Measurements from ENCODE around the gene MED6. TPM values are rescaled to one million over a fixed set of nuclear protein-coding genes. Genes with fewer than 3 reads are reported as not detected.

MED6 gene
- total and polyA plus RNA-seq, 2 of the 13 experiments (the other 11 are each of a cell fraction or from before 2014, with no cell fraction given), result 44.8 to 47.8 TPM

DNA sequence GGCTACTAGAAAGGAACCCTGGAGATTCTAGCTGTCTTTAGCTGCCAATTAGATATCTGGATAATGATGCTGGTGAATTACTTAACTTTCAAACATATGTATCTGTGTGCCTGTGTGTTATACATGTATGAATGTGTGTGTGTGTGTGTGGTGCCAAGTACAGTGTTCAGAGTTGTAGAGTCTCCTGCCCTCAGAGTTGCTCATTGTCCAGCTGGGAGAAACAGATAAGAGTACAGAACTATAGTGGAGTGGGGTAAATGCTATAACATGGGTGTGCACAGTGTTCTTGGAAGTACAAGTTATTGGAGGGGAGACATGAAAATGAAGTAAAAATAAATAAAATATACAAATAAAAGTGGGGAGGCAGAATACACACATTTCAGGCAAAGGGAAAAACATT, 42.1 kb downstream of the MED6 start:
- H3K9me3 ChIP-seq (ENCODE audit: low read length), result peaks cover 16% of the 10 kb centered on the region
- H3K27ac ChIP-seq (ENCODE audit: extremely low read length, insufficient read depth, low read length), result no peak overlapping the region
- no peak overlapping the region for H3K9ac ChIP-seq (ENCODE audit: insufficient read depth, low read depth, low read length)
- no peak for FAIRE-seq
- no peak for DNase-seq (ENCODE audit: low spot score)
- ChIA-PET CTCF (ENCODE audit: low intra/inter-chr PET ratio, low total read pairs) (no interaction called here), POLR2A (no interaction called here)
- H3K4me3 ChIP-seq (replicated peaks in 1 of 3; ENCODE audit: insufficient read depth in 1 of 3, low read depth in 2 of 3, low read length in 3 of 3), result no peak overlapping the region
- H4K20me1 ChIP-seq (ENCODE audit: insufficient read depth, low read length), result no peaks in the 10 kb centered on the region
- no peak for TF ChIP-seq NFKB2 (CRISPR knock-in tag; IDR thresholded peaks at IDR 0.05; ENCODE audit: borderline replicate concordance)
- TF ChIP-seq, protein P1, sequence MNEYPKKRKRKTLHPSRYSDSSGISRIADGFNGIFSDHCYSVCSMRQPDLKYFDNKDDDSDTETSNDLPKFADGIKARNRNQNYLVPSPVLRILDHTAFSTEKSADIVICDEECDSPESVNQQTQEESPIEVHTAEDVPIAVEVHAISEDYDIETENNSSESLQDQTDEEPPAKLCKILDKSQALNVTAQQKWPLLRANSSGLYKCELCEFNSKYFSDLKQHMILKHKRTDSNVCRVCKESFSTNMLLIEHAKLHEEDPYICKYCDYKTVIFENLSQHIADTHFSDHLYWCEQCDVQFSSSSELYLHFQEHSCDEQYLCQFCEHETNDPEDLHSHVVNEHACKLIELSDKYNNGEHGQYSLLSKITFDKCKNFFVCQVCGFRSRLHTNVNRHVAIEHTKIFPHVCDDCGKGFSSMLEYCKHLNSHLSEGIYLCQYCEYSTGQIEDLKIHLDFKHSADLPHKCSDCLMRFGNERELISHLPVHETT (CRISPR knock-in tag; conservative IDR thresholded peaks at IDR 0.05), result no peak
- TF ChIP-seq SP2 (CRISPR knock-in tag; IDR thresholded peaks at IDR 0.05), result no peak
- TF ChIP-seq, protein P2, sequence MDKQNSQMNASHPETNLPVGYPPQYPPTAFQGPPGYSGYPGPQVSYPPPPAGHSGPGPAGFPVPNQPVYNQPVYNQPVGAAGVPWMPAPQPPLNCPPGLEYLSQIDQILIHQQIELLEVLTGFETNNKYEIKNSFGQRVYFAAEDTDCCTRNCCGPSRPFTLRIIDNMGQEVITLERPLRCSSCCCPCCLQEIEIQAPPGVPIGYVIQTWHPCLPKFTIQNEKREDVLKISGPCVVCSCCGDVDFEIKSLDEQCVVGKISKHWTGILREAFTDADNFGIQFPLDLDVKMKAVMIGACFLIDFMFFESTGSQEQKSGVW (CRISPR knock-in tag; IDR thresholded peaks at IDR 0.05; ENCODE audit: borderline replicate concordance), result no peak
- TF ChIP-seq, protein P3, sequence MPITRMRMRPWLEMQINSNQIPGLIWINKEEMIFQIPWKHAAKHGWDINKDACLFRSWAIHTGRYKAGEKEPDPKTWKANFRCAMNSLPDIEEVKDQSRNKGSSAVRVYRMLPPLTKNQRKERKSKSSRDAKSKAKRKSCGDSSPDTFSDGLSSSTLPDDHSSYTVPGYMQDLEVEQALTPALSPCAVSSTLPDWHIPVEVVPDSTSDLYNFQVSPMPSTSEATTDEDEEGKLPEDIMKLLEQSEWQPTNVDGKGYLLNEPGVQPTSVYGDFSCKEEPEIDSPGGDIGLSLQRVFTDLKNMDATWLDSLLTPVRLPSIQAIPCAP (CRISPR knock-in tag; IDR thresholded peaks at IDR 0.05; ENCODE audit: low read depth), result no peak
- no peak for TF ChIP-seq ZNF644 (CRISPR knock-in tag; IDR thresholded peaks at IDR 0.05; ENCODE audit: low read depth)
- TF ChIP-seq, protein P4, sequence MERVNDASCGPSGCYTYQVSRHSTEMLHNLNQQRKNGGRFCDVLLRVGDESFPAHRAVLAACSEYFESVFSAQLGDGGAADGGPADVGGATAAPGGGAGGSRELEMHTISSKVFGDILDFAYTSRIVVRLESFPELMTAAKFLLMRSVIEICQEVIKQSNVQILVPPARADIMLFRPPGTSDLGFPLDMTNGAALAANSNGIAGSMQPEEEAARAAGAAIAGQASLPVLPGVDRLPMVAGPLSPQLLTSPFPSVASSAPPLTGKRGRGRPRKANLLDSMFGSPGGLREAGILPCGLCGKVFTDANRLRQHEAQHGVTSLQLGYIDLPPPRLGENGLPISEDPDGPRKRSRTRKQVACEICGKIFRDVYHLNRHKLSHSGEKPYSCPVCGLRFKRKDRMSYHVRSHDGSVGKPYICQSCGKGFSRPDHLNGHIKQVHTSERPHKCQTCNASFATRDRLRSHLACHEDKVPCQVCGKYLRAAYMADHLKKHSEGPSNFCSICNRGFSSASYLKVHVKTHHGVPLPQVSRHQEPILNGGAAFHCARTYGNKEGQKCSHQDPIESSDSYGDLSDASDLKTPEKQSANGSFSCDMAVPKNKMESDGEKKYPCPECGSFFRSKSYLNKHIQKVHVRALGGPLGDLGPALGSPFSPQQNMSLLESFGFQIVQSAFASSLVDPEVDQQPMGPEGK (CRISPR knock-in tag; IDR thresholded peaks at IDR 0.05), result no peak
- TF ChIP-seq, protein P5, sequence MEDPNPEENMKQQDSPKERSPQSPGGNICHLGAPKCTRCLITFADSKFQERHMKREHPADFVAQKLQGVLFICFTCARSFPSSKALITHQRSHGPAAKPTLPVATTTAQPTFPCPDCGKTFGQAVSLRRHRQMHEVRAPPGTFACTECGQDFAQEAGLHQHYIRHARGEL (CRISPR knock-in tag; IDR thresholded peaks at IDR 0.05), result no peak
- no peak for TF ChIP-seq POLR2AphosphoS5 (IDR thresholded peaks at IDR 0.05; ENCODE audit: low read depth, low read length)
- TF ChIP-seq PRMT3 (CRISPR knock-in tag; IDR thresholded peaks at IDR 0.05; ENCODE audit: borderline replicate concordance, low read depth), result no peak
- no peak for TF ChIP-seq CENPX (CRISPR knock-in tag; IDR thresholded peaks at IDR 0.05)
- TF ChIP-seq, protein P6, sequence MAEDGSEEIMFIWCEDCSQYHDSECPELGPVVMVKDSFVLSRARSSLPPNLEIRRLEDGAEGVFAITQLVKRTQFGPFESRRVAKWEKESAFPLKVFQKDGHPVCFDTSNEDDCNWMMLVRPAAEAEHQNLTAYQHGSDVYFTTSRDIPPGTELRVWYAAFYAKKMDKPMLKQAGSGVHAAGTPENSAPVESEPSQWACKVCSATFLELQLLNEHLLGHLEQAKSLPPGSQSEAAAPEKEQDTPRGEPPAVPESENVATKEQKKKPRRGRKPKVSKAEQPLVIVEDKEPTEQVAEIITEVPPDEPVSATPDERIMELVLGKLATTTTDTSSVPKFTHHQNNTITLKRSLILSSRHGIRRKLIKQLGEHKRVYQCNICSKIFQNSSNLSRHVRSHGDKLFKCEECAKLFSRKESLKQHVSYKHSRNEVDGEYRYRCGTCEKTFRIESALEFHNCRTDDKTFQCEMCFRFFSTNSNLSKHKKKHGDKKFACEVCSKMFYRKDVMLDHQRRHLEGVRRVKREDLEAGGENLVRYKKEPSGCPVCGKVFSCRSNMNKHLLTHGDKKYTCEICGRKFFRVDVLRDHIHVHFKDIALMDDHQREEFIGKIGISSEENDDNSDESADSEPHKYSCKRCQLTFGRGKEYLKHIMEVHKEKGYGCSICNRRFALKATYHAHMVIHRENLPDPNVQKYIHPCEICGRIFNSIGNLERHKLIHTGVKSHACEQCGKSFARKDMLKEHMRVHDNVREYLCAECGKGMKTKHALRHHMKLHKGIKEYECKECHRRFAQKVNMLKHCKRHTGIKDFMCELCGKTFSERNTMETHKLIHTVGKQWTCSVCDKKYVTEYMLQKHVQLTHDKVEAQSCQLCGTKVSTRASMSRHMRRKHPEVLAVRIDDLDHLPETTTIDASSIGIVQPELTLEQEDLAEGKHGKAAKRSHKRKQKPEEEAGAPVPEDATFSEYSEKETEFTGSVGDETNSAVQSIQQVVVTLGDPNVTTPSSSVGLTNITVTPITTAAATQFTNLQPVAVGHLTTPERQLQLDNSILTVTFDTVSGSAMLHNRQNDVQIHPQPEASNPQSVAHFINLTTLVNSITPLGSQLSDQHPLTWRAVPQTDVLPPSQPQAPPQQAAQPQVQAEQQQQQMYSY (CRISPR knock-in tag; IDR thresholded peaks at IDR 0.05), result no peak
- TF ChIP-seq, protein P7, sequence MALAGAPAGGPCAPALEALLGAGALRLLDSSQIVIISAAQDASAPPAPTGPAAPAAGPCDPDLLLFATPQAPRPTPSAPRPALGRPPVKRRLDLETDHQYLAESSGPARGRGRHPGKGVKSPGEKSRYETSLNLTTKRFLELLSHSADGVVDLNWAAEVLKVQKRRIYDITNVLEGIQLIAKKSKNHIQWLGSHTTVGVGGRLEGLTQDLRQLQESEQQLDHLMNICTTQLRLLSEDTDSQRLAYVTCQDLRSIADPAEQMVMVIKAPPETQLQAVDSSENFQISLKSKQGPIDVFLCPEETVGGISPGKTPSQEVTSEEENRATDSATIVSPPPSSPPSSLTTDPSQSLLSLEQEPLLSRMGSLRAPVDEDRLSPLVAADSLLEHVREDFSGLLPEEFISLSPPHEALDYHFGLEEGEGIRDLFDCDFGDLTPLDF (CRISPR knock-in tag; IDR thresholded peaks at IDR 0.05), result no peak
- TF ChIP-seq ZNF773 (CRISPR knock-in tag; IDR thresholded peaks at IDR 0.05; ENCODE audit: borderline replicate concordance), result no peak
- no peaks in the 10 kb centered on the region for H3K4me1 ChIP-seq (ENCODE audit: insufficient read depth, low read length)
- BruUV-seq (replicated peaks), result no TSS peak
- H3K36me3 ChIP-seq (replicated peaks in 1 of 2; ENCODE audit: control insufficient read depth in 1 of 2, insufficient read depth in 2 of 2, low read length in 2 of 2), result peaks cover 2 to 3% of the 10 kb centered on the region in 2 experiments; a peak in 2 of 5 replicates
- H2AFZ ChIP-seq (ENCODE audit: low read length), result no peak overlapping the region
- ATAC-seq, result no peak
- intact Hi-C loops (cut with micrococcal nuclease; ENCODE audit: unreplicated experiment), result no loop called here
- no peaks in the 10 kb centered on the region for H3K79me2 ChIP-seq (ENCODE audit: insufficient read depth, low read length)
- in situ Hi-C loops (cut with HindIII; ENCODE audit: extremely low pct_ligation_motif_present, low pct_unique_long_range_greater_than_20kb), result loop anchor here (25.0 kb wide), 1 partner anchor 471 kb away; no protein-coding TSS in a partner anchor
- no peaks in the 10 kb centered on the region for H3K27me3 ChIP-seq (ENCODE audit: control insufficient read depth in 1 of 2, insufficient read depth in 2 of 2, low read length in 2 of 2)
- no peak overlapping the region for H3K4me2 ChIP-seq (ENCODE audit: low read depth, low read length)

Measured in HepG2 (cell line).